Stomach (tissue), 4 donors: ENCODE measurements around the gene ZDHHC8.

Source experiments
- CTCF ChIP-seq, 7 experiments: fragments of 450-650 bp in 4 of 7; fragments of 200-600 bp in 3 of 7; sonication (generic) in 3 of 7; IDR thresholded peaks; one replicate each; pipeline ENCODE4 v1.5.1; 2016 to 2019; ENCODE audit warnings: antibody characterized with exemption in 7 of 7, control low read depth in 2 of 7, mild to moderate bottlenecking in 1 of 7
- EP300 ChIP-seq: sonication (generic); formaldehyde crosslinking; IDR thresholded peaks from one replicate; pipeline ENCODE4 v1.6.1; 2017; ENCODE audit warnings: antibody characterized with exemption
- POLR2AphosphoS5 ChIP-seq, 3 donors: sonication (generic); formaldehyde crosslinking; IDR thresholded peaks; one replicate each; pipeline ENCODE4 v1.6.1; 2016; ENCODE audit warnings: antibody characterized with exemption in 3 of 3

- TF ChIP-seq CTCF (IDR thresholded peaks at IDR 0.05) (no peak), POLR2AphosphoS5 (IDR thresholded peaks at IDR 0.05) (no peak), EP300 (no peak)
These were observed 56.4 kb downstream of the ZDHHC8 start for GRCh38 chr22:20187777-20188566.
